HEK293 (cell line): ENCODE measurements around the gene OPA3.

Experiments used
- CTCF ChIA-PET: fragments of 350-600 bp; formaldehyde crosslinking; extraction: SDS; loops from one replicate; lab custom pipeline; 2021; ENCODE audit warnings: antibody characterized with exemption; lab: Yijun Ruan, JAX
- POLR2A ChIA-PET: fragments of 300-600 bp; formaldehyde crosslinking; extraction: SDS; loops from one replicate; lab custom pipeline; 2020; ENCODE audit warnings: antibody characterized with exemption, inconsistent platforms; lab: Yijun Ruan, JAX
- H3K27ac ChIP-seq: fragments of 200-500 bp; sonication (Bioruptor generic); 2 replicates; pipeline ENCODE4 v1.5.1; 2014; ENCODE audit warnings: low read depth, low read length, control low read depth, inconsistent platforms; ENCODE audit errors: extremely low read depth
- H3K36me3 ChIP-seq, 2 experiments: fragments of 200-500 bp in 1 of 2; sonication (Bioruptor generic) in 1 of 2; 1 replicate in 1 of 2; 2 replicates in 1 of 2; pipeline ENCODE4 v1.5.1; 2014 to 2017; ENCODE audit warnings: inconsistent platforms in 2 of 2, low read length in 2 of 2; ENCODE audit not compliant: control insufficient read depth in 2 of 2, insufficient read depth in 1 of 2
- H3K4me1 ChIP-seq: fragments of 200-500 bp; sonication (Bioruptor generic); 2 replicates; pipeline ENCODE4 v1.5.1; 2014; ENCODE audit warnings: mild to moderate bottlenecking, low read length, inconsistent platforms; ENCODE audit not compliant: control insufficient read depth, insufficient read depth
- H3K4me3 ChIP-seq: 2 replicates; pipeline ENCODE4 v1.5.1; 2011; ENCODE audit warnings: low read depth, mild to moderate bottlenecking, control low read depth, low read length, moderate library complexity
- H3K9me3 ChIP-seq: fragments of 200-500 bp; sonication (Bioruptor generic); 2 replicates; pipeline ENCODE4 v1.5.1; 2014; ENCODE audit warnings: low read depth, low read length, inconsistent platforms; ENCODE audit not compliant: control insufficient read depth, insufficient read depth
- OVOL3 ChIP-seq: fragments of 450-650 bp; formaldehyde crosslinking; IDR thresholded peaks from 2 replicates; pipeline ENCODE4 v1.5.1; 2016; ENCODE audit warnings: missing biosample characterization, missing genetic modification characterization
- REPIN1 ChIP-seq: fragments of 450-650 bp; formaldehyde crosslinking; IDR thresholded peaks from 2 replicates; pipeline ENCODE4 v1.5.1; 2017; ENCODE audit warnings: missing biosample characterization, missing genetic modification characterization, low read depth
- SP2 ChIP-seq: fragments of 450-650 bp; formaldehyde crosslinking; IDR thresholded peaks from 2 replicates; pipeline ENCODE4 v1.5.1; 2016; ENCODE audit warnings: missing biosample characterization, missing genetic modification characterization
- ZNF19 ChIP-seq: fragments of 450-650 bp; formaldehyde crosslinking; IDR thresholded peaks from 2 replicates; pipeline ENCODE4; 2016; ENCODE audit warnings: missing biosample characterization, missing genetic modification characterization, low read depth
- ZNF350 ChIP-seq: fragments of 450-650 bp; formaldehyde crosslinking; IDR thresholded peaks from 2 replicates; pipeline ENCODE4 v1.5.0; 2017; ENCODE audit warnings: missing biosample characterization, mild to moderate bottlenecking, missing genetic modification characterization
- ZNF529 ChIP-seq: fragments of 450-650 bp; formaldehyde crosslinking; IDR thresholded peaks from 2 replicates; pipeline ENCODE4 v1.5.1; 2017; ENCODE audit warnings: missing genetic modification characterization, missing biosample characterization; ENCODE audit not compliant: insufficient replicate concordance
- TF ChIP-seq, protein P1 (sequence below): fragments of 450-650 bp; formaldehyde crosslinking; IDR thresholded peaks from 2 replicates; pipeline ENCODE4 v1.5.1; 2016; ENCODE audit warnings: missing biosample characterization, missing genetic modification characterization
- TF ChIP-seq, protein P2 (sequence below): fragments of 450-650 bp; formaldehyde crosslinking; IDR thresholded peaks from 2 replicates; pipeline ENCODE4 v1.5.1; 2016; ENCODE audit warnings: missing biosample characterization, missing genetic modification characterization
- TF ChIP-seq, protein P3 (sequence below): fragments of 450-650 bp; formaldehyde crosslinking; IDR thresholded peaks from 2 replicates; pipeline ENCODE4 v1.5.1; 2016; ENCODE audit warnings: missing biosample characterization, missing genetic modification characterization
- TF ChIP-seq, protein P4 (sequence below): fragments of 450-650 bp; formaldehyde crosslinking; IDR thresholded peaks from 2 replicates; pipeline ENCODE4 v1.5.1; 2017; ENCODE audit warnings: missing biosample characterization, mild to moderate bottlenecking, missing genetic modification characterization, moderate library complexity

Gene OPA3

DNA sequence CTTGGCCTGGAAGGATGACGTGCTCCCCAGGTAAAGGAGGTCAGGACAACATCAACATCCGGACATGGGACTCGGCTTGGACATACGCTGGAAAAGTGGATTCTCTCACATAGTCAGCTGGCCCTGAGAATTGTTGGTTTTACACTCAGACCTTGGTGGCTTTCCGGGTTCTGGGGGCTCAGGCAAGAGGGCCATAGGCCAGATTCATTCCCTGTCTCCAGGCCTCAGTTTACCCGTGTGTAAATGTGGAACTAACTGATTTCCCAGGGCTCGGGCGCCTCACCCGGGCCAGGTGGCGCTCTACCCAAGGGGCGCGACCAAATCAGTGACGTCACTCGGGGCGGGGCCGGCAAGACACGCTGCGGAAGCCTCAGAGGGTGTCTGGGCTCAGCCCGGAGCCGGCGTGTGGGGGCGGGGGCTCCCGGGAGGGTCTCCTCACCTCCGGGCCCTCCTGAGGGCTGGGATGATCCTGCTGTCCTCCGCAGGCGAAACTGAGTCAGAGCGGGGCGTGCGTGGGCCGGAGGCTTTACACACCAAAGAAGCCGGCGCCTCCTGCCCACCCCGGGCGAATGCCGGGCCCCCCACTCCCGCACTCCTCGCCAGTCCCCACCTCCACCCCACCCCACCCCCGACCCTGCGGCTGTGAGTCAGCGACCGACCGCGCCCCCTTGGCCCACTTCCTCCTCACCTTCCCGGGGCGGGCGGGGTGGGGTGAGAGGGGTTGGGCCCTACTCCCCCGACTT, 78.2 kb downstream of the OPA3 start (continued):
- TF ChIP-seq REPIN1: no peak
- TF ChIP-seq, protein P1, sequence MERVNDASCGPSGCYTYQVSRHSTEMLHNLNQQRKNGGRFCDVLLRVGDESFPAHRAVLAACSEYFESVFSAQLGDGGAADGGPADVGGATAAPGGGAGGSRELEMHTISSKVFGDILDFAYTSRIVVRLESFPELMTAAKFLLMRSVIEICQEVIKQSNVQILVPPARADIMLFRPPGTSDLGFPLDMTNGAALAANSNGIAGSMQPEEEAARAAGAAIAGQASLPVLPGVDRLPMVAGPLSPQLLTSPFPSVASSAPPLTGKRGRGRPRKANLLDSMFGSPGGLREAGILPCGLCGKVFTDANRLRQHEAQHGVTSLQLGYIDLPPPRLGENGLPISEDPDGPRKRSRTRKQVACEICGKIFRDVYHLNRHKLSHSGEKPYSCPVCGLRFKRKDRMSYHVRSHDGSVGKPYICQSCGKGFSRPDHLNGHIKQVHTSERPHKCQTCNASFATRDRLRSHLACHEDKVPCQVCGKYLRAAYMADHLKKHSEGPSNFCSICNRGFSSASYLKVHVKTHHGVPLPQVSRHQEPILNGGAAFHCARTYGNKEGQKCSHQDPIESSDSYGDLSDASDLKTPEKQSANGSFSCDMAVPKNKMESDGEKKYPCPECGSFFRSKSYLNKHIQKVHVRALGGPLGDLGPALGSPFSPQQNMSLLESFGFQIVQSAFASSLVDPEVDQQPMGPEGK (tag by site-specific recombination): peak; percentile 99

DNA sequence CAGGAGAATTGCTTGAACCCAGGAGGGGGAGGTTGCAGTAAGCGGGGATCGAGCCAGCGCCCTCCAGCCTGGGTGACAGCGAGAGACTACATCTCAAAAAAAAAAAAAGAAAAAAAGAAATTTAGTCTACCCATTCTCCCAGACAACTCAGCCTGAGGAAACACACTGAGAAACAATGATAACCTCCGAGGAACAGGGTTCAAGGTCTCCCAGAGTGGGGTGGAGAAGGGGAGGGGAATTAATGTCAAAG, 78.7 kb downstream of the OPA3 start:
- Histone ChIP-seq H3K4me1 (peaks cover 15% of the 10 kb centered on the region), H3K36me3 (no peaks in the 10 kb centered on the region), H3K4me3 (no peak overlapping the region), H3K27ac (peak overlapping the region; percentile 67; the same call in 1 of the 2 replicates), H3K9me3 (no peaks in the 10 kb centered on the region)
- POLR2A ChIA-PET: no interaction called here
- CTCF ChIA-PET: interaction anchor here (0.6 to 2.6 kb wide), 11 partner anchors 10 to 744 kb away, joined by 3 to 19 read pairs (median 3); no protein-coding TSS in a partner anchor
- TF ChIP-seq ZNF19 (no peak), OVOL3 (no peak), ZNF350 (tag by site-specific recombination) (no peak)
- TF ChIP-seq, protein P2, sequence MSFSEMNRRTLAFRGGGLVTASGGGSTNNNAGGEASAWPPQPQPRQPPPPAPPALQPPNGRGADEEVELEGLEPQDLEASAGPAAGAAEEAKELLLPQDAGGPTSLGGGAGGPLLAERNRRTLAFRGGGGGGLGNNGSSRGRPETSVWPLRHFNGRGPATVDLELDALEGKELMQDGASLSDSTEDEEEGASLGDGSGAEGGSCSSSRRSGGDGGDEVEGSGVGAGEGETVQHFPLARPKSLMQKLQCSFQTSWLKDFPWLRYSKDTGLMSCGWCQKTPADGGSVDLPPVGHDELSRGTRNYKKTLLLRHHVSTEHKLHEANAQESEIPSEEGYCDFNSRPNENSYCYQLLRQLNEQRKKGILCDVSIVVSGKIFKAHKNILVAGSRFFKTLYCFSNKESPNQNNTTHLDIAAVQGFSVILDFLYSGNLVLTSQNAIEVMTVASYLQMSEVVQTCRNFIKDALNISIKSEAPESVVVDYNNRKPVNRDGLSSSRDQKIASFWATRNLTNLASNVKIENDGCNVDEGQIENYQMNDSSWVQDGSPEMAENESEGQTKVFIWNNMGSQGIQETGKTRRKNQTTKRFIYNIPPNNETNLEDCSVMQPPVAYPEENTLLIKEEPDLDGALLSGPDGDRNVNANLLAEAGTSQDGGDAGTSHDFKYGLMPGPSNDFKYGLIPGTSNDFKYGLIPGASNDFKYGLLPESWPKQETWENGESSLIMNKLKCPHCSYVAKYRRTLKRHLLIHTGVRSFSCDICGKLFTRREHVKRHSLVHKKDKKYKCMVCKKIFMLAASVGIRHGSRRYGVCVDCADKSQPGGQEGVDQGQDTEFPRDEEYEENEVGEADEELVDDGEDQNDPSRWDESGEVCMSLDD: no peak
- TF ChIP-seq, protein P3, sequence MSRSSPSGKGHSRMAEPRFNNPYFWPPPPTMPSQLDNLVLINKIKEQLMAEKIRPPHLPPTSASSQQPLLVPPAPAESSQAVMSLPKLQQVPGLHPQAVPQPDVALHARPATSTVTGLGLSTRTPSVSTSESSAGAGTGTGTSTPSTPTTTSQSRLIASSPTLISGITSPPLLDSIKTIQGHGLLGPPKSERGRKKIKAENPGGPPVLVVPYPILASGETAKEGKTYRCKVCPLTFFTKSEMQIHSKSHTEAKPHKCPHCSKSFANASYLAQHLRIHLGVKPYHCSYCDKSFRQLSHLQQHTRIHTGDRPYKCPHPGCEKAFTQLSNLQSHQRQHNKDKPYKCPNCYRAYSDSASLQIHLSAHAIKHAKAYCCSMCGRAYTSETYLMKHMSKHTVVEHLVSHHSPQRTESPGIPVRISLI (tag by site-specific recombination): 0 out of 2 replicates have a peak, but pooled peaks have one; percentile 28

DNA sequence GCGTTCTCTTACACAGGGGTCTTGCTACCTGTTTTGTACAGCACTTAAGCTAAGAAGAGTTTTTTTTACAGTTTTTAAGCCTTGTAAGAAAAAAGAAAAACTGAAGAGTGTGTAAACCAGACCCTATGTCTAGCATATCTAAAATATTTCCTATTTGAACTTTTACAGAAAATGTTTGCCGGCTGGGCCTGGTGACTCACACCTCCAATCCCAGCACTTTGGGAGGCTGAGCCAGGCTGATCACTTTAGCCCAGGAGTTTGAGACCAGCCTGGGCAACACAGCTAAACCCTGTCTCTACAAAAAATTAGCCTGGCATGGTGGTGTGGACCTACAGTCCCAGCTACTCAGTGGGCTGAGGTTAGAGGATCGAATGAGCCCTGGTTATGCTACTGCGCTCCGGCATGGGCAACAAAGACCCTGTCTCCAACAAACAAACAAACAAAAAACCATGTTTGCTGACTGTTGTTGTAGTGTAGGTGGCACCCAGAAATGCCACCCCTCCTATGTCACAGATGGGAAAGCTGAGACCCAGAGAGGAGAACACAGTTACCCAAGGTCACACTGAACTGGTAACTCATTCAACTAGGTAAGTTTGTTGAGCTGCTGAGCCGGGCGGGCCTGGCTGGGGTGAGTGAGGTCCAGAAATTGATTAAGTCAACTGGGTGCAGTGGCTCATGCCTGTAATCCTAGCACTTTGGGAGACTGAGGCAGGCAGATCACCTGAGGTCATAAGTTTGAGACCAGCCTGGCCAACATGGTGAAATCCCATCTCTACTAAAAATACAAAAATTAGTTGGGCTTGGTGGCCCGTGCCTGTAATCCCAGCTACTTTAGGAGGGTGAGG, 79.2 kb downstream of the OPA3 start:
- Histone ChIP-seq H3K9me3 (no peaks in the 10 kb centered on the region), H3K36me3 (no peaks in the 10 kb centered on the region), H3K4me3 (no peak overlapping the region), H3K4me1 (peaks cover 15% of the 10 kb centered on the region), H3K27ac (no peak overlapping the region)
- ChIA-PET POLR2A (no interaction called here), CTCF (interaction anchor here (0.6 to 2.6 kb wide), 15 partner anchors 9 to 744 kb away, joined by 3 to 19 read pairs (median 3); no protein-coding TSS in a partner anchor)
- TF ChIP-seq, protein P4, sequence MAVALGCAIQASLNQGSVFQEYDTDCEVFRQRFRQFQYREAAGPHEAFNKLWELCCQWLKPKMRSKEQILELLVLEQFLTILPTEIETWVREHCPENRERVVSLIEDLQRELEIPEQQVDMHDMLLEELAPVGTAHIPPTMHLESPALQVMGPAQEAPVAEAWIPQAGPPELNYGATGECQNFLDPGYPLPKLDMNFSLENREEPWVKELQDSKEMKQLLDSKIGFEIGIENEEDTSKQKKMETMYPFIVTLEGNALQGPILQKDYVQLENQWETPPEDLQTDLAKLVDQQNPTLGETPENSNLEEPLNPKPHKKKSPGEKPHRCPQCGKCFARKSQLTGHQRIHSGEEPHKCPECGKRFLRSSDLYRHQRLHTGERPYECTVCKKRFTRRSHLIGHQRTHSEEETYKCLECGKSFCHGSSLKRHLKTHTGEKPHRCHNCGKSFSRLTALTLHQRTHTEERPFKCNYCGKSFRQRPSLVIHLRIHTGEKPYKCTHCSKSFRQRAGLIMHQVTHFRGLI: peak; percentile 64; the same call in 1 of the 2 replicates
- TF ChIP-seq SP2 (tag by site-specific recombination): no peak

DNA sequence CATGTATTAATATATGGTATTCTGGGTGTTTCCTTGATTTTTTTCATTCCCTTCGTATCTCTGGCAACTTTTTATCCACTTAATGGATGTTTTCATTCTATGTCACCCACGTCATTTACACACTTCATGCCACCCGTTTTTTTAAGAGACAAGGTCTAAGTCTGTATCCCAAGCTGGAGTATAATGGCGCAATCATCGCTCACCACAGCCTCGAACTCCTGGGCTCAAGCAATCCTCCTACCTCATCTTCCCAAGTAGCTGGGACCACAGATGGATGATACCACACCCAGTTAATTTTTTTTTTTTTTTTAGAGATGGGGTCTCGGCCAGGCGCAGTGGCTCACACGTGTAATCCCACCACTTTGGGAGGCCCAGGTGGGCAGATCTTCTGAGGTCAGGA, 80.7 kb downstream of the OPA3 start:
- TF ChIP-seq ZNF529 (tag by site-specific recombination): no peak
- TF ChIP-seq, all 188 proteins: peak for 0
- ChIA-PET POLR2A (no interaction called here), CTCF (interaction anchor here (0.6 to 2.6 kb wide), 3 partner anchors 18 to 54 kb away, joined by 3 to 19 read pairs (median 5); no protein-coding TSS in a partner anchor)
- no peaks in the 10 kb centered on the region for H3K9me3 ChIP-seq
- no peak overlapping the region for H3K27ac ChIP-seq
- H3K36me3 ChIP-seq: no peaks in the 10 kb centered on the region
- H3K4me3 ChIP-seq: no peak overlapping the region
- peaks cover 9% of the 10 kb centered on the region for H3K4me1 ChIP-seq
